ENCODE results near the gene KLLN. TPM values are rescaled to one million over a fixed set of nuclear protein-coding genes. Genes with fewer than 3 reads are reported as not detected.

KLLN gene
- total and polyA plus RNA-seq, 2 of the 8 experiments (the other 6 are each of a cell fraction or from before 2014, with no cell fraction given) = 0.24 to 0.73 TPM

DNA sequence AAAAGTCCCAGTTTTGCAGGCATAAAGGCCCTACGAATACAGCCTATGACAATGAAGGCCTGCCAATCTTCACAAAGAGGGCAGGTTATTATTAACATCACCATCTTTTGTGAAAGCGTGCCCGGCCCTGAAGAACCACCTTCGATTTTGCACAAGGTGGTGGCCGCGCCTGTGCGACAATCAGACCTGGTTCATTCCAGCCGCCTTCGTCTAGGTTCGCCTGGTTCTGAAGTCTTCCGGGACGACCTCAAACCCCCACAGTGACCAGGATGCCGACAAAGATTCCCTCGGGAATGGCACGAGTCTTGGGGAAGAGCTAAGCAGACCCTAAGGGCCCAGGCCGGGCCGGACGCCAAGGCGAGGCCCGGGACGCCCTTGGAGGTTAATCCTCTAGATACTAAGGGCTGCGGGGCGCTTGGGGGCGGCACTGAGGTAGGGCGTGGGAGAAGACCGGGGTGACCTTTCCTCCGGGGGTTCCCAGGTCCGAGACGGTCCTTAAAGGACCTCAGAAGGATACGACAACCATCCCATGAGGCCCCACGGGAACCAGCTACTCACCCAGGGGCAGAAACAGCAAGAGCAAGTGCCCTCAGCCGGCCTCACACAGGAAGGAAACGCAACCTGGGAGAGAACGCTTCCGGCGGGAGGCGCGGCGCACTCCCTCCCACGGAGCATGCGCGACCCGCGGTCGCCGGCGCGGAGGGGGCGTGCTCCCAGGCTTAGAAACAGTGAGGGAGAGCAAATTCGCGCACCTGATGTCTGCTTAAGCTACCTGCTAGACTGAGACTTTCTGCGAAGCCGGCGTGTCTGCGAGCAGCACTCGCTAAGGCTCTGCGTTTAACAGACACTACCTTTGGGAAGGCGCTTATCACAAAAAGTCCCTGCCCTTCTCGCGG is 45.5 kb downstream of the KLLN start, which contains the start of gene ATAD1 (continued):
- TF ChIP-seq, protein P1, sequence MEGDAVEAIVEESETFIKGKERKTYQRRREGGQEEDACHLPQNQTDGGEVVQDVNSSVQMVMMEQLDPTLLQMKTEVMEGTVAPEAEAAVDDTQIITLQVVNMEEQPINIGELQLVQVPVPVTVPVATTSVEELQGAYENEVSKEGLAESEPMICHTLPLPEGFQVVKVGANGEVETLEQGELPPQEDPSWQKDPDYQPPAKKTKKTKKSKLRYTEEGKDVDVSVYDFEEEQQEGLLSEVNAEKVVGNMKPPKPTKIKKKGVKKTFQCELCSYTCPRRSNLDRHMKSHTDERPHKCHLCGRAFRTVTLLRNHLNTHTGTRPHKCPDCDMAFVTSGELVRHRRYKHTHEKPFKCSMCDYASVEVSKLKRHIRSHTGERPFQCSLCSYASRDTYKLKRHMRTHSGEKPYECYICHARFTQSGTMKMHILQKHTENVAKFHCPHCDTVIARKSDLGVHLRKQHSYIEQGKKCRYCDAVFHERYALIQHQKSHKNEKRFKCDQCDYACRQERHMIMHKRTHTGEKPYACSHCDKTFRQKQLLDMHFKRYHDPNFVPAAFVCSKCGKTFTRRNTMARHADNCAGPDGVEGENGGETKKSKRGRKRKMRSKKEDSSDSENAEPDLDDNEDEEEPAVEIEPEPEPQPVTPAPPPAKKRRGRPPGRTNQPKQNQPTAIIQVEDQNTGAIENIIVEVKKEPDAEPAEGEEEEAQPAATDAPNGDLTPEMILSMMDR (IDR thresholded peaks at IDR 0.05; ENCODE audit: control extremely low read depth in 1 of 3, insufficient read depth in 1 of 3, low read depth in 1 of 3, low read length in 3 of 3) = peak in 2 of 3 experiments; percentile 9 to 14; a peak in 1 of 4 replicates
- peak; percentile 13 to 89; a peak in 2 of 4 replicates for TF ChIP-seq SIN3A (conservative IDR thresholded peaks at IDR 0.05 in 1 of 2, IDR thresholded peaks at IDR 0.05 in 1 of 2; ENCODE audit: low read depth in 1 of 2, low read length in 2 of 2)
- no peak for TF ChIP-seq POU5F1 (IDR thresholded peaks at IDR 0.05; ENCODE audit: low read depth, low read length)
- no peak for TF ChIP-seq JUND (IDR thresholded peaks at IDR 0.05; ENCODE audit: low read length)
- TF ChIP-seq KDM5A (IDR thresholded peaks at IDR 0.05; ENCODE audit: low read length) = no peak
- no peak for TF ChIP-seq TEAD4 (IDR thresholded peaks at IDR 0.05; ENCODE audit: low read depth, low read length)
- peak; percentile 43 for TF ChIP-seq TAF7 (optimal IDR thresholded peaks at IDR 0.05; ENCODE audit: borderline replicate concordance, low read depth, low read length)
- no peak for TF ChIP-seq CBX8 (IDR thresholded peaks at IDR 0.05; ENCODE audit: borderline replicate concordance, low read depth, low read length)
- TF ChIP-seq EGR1 (IDR thresholded peaks at IDR 0.05; ENCODE audit: borderline replicate concordance, low read depth, low read length) = 0 out of 2 replicates have a peak, but pooled peaks have one; percentile 11
- TF ChIP-seq BCL11A (IDR thresholded peaks at IDR 0.05; ENCODE audit: low read depth in 2 of 2, low read length in 2 of 2) = no peak
- TF ChIP-seq CREB1 (IDR thresholded peaks at IDR 0.05) = peak; percentile 30
- peak; percentile 76; the same call in 1 of the 2 replicates for TF ChIP-seq TBP (IDR thresholded peaks at IDR 0.05; ENCODE audit: low read depth, low read length)
- TF ChIP-seq, protein P2, sequence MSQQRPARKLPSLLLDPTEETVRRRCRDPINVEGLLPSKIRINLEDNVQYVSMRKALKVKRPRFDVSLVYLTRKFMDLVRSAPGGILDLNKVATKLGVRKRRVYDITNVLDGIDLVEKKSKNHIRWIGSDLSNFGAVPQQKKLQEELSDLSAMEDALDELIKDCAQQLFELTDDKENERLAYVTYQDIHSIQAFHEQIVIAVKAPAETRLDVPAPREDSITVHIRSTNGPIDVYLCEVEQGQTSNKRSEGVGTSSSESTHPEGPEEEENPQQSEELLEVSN (IDR thresholded peaks at IDR 0.05) = peak; percentile 48; the same call in 1 of the 2 replicates
- no peak for TF ChIP-seq SAP30 (IDR thresholded peaks at IDR 0.05; ENCODE audit: insufficient read depth, insufficient replicate concordance, low read length)
- no peak for TF ChIP-seq SIX5 (IDR thresholded peaks at IDR 0.05; ENCODE audit: low read depth, low read length)
- TF ChIP-seq FOSL1 (IDR thresholded peaks at IDR 0.05; ENCODE audit: insufficient read depth, low read depth, low read length) = no peak
